ENCODE measurements around the gene COG5. TPM values are rescaled to one million over a fixed set of nuclear protein-coding genes. Genes with fewer than 3 reads are reported as not detected.

The COG5 gene
- total and polyA plus RNA-seq, 2 of the 4 experiments (the other 2 are of a cell fraction), result 18.5 to 27.4 TPM

DNA sequence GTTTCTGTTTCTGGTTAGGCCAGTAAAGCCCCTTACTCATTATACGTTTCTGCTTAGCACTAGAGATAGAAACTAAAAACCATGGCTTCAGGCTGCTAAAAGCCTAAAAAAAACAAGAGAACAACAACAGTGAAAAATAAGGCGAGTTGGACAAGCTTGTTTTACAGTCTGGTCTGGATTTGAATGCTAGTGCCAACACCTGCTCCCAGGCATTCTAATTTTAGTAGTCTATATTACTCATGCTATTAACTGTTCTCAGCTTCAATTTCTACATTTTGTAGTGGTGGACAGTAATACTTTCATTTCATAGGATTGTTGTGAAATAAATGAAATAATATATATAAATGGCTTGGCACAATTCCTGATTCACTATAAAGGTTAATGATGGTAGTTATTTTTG lies 286.4 kb downstream of the COG5 start:
- Histone ChIP-seq H3K4me2 (ENCODE audit: low read depth, low read length) (no peak overlapping the region), H3K9ac (ENCODE audit: low read depth, low read length) (no peak overlapping the region), H3K4me3 (ENCODE audit: insufficient read depth, low read depth, low read length) (no peak overlapping the region), H2BK20ac (ENCODE audit: low read depth, low read length) (no peak overlapping the region), H2BK120ac (ENCODE audit: low read depth, low read length) (no peak overlapping the region), H2AFZ (replicated peaks; ENCODE audit: low read length, poor library complexity) (no peak overlapping the region), H4K91ac (ENCODE audit: insufficient read depth, low read depth, low read length) (no peak overlapping the region), H3K4me1 (ENCODE audit: control insufficient read depth, insufficient read depth, low read length) (peaks cover 2% of the 10 kb centered on the region; the same call in 1 of the 2 replicates), H2BK15ac (ENCODE audit: low read depth, low read length) (no peak overlapping the region), H4K8ac (ENCODE audit: low read depth in 2 of 2, low read length in 2 of 2) (no peak overlapping the region), H3K4ac (ENCODE audit: low read depth, low read length) (no peak overlapping the region), H3K23ac (ENCODE audit: low read depth, low read length) (no peak overlapping the region), H3K27ac (ENCODE audit: insufficient read depth, low read length) (no peak overlapping the region), H4K5ac (ENCODE audit: low read depth, low read length) (no peak overlapping the region), H3K9me3 (ENCODE audit: control insufficient read depth, insufficient read depth, low read length) (no peaks in the 10 kb centered on the region), H3K36me3 (ENCODE audit: control insufficient read depth, insufficient read depth, low read length) (0 out of 2 replicates have a peak, but pooled peaks cover 2% of the 10 kb centered on the region), H3K79me1 (ENCODE audit: low read depth in 1 of 2, low read length in 2 of 2) (0 out of 4 replicates have a peak, but pooled peaks cover 0 to 3% of the 10 kb centered on the region in 2 experiments), H2AK5ac (ENCODE audit: low read depth, low read length) (no peak overlapping the region), H3K27me3 (ENCODE audit: control insufficient read depth, insufficient read depth, low read length) (no peaks in the 10 kb centered on the region), H3K56ac (ENCODE audit: extremely low read depth, insufficient read depth, low read length) (no peak overlapping the region), H2AK9ac (replicated peaks; ENCODE audit: low read depth, low read length, poor library complexity) (no peak overlapping the region), H3K9me1 (ENCODE audit: insufficient read depth, low read length) (peaks cover 3% of the 10 kb centered on the region; the same call in 1 of the 2 replicates), H3K18ac (ENCODE audit: low read depth, low read length) (no peak overlapping the region), H3K14ac (replicated peaks; ENCODE audit: low read depth, low read length) (no peak overlapping the region), H2BK5ac (ENCODE audit: low read depth, low read length, poor library complexity, severe bottlenecking) (no peak overlapping the region), H4K20me1 (ENCODE audit: insufficient read depth, low read length) (peaks cover 3% of the 10 kb centered on the region; the same call in 1 of the 2 replicates)
- ATAC-seq (ENCODE audit: low read depth), result no peak
- no CpG with 5 or more reads among the region's 2 CpGs for WGBS, 2 experiments (ENCODE audit: extremely low coverage in 2 of 2, insufficient read length in 1 of 2)
- intact Hi-C loops (cut with micrococcal nuclease) (no loop called here), in situ Hi-C loops (cut with MboI; ENCODE audit: low sequenced_read_pairs) (no loop called here), dilution Hi-C loops (cut with HindIII; ENCODE audit: low sequenced_read_pairs, unreplicated experiment) (no loop called here)
- DNase-seq, result peak; percentile 4
- ChIA-PET POLR2A (ENCODE audit: unreplicated experiment) (no interaction called here), CTCF (interaction anchor here (1.3 kb wide), 1 partner anchor 10 kb away, joined by 4 read pairs; no protein-coding TSS in a partner anchor)
- TF ChIP-seq CEBPB (IDR thresholded peaks at IDR 0.05; ENCODE audit: low read depth, low read length) (no peak), FOS (IDR thresholded peaks at IDR 0.05; ENCODE audit: low read depth, low read length) (no peak), SMC3 (IDR thresholded peaks at IDR 0.05; ENCODE audit: low read depth, low read length) (no peak), RCOR1 (IDR thresholded peaks at IDR 0.05; ENCODE audit: insufficient replicate concordance, low read length) (no peak), BHLHE40 (IDR thresholded peaks at IDR 0.05; ENCODE audit: low read depth, low read length) (no peak)
- no TSS peak for BruUV-seq (replicated peaks)

All from IMR-90 (cell line).